LNCaP clone FGC (cell line): ENCODE measurements around the gene VPS33B.

Source experiments
- DNase-seq: peaks from one replicate; pipeline ENCODE4 v3.0.0-alpha.2; 2011; ENCODE audit warnings: low read depth
- H3K4me3 ChIP-seq: 2 replicates; pipeline ENCODE4 v1.5.1; 2011; ENCODE audit warnings: mild to moderate bottlenecking, low read depth, low read length, control low read depth
- CTCF ChIP-seq: IDR thresholded peaks from 2 replicates; pipeline ENCODE4 v1.5.1; 2012; ENCODE audit warnings: mild to moderate bottlenecking; ENCODE audit not compliant: control insufficient read depth, insufficient read depth; ENCODE audit errors: extremely low read depth

The VPS33B gene

GRCh38 chr15:90987561-90988141, 34.7 kb downstream of the VPS33B start:
- no peak for TF ChIP-seq CTCF
- H3K4me3 ChIP-seq, result peak overlapping the region; percentile 5; the same call in 1 of the 2 replicates
- no peak for DNase-seq

GRCh38 chr15:90986790-90987507, 35.4 kb downstream of the VPS33B start:
- DNase-seq, result peak; percentile 45
- TF ChIP-seq CTCF, result no peak
- H3K4me3 ChIP-seq, result peak overlapping the region; percentile 23

GRCh38 chr15:90982135-90982534, 40.3 kb downstream of the VPS33B start:
- no peak for DNase-seq
- H3K4me3 ChIP-seq, result no peak overlapping the region
- TF ChIP-seq CTCF, result no peak

- TF ChIP-seq CTCF, result no peak
- DNase-seq, result no peak
Measured at GRCh38 chr15:90981681-90982080, 40.7 kb downstream of the VPS33B start.

GRCh38 chr15:90979582-90979981, 42.8 kb downstream of the VPS33B start:
- DNase-seq, result no peak
- no peak overlapping the region for H3K4me3 ChIP-seq
- TF ChIP-seq CTCF, result no peak

More at GRCh38 chr15:90981681-90982080, 40.7 kb downstream of the VPS33B start:
- H3K4me3 ChIP-seq, result no peak overlapping the region

- no peak for TF ChIP-seq CTCF
Measured at GRCh38 chr15:90974216-90974615, 48.2 kb downstream of the VPS33B start.

More at GRCh38 chr15:90974216-90974615, 48.2 kb downstream of the VPS33B start:
- DNase-seq, result no peak
- H3K4me3 ChIP-seq, result no peak overlapping the region
